PC-3 (cell line): ENCODE results near the gene LLGL2.

Source experiments
- EZH2 ChIP-seq: fragments of 300-600 bp; sonication (generic); IDR thresholded peaks from one replicate; pipeline ENCODE4 v1.6.1; 2017; ENCODE audit warnings: antibody characterized with exemption, mild to moderate bottlenecking, low read length; ENCODE audit not compliant: unreplicated experiment
- EZH2phosphoT487 ChIP-seq: fragments of 300-600 bp; sonication (generic); IDR thresholded peaks from 2 replicates; pipeline ENCODE4 v1.6.1; 2018; ENCODE audit warnings: mild to moderate bottlenecking, antibody characterized with exemption, low read length, borderline replicate concordance
- TF ChIP-seq, protein P1 (sequence below): fragments of 300-600 bp; sonication (generic); conservative IDR thresholded peaks from 2 replicates; pipeline ENCODE4 v1.5.1; 2017; ENCODE audit warnings: antibody characterized with exemption, low read depth, mild to moderate bottlenecking, low read length

- TF ChIP-seq, protein P1, sequence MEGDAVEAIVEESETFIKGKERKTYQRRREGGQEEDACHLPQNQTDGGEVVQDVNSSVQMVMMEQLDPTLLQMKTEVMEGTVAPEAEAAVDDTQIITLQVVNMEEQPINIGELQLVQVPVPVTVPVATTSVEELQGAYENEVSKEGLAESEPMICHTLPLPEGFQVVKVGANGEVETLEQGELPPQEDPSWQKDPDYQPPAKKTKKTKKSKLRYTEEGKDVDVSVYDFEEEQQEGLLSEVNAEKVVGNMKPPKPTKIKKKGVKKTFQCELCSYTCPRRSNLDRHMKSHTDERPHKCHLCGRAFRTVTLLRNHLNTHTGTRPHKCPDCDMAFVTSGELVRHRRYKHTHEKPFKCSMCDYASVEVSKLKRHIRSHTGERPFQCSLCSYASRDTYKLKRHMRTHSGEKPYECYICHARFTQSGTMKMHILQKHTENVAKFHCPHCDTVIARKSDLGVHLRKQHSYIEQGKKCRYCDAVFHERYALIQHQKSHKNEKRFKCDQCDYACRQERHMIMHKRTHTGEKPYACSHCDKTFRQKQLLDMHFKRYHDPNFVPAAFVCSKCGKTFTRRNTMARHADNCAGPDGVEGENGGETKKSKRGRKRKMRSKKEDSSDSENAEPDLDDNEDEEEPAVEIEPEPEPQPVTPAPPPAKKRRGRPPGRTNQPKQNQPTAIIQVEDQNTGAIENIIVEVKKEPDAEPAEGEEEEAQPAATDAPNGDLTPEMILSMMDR = no peak
- TF ChIP-seq EZH2 (no peak), EZH2phosphoT487 (no peak)
Observed at GRCh38 chr17:75587675-75588595, 62.4 kb downstream of the LLGL2 start, which contains the start of gene MYO15B.
